ENCODE measurements around the gene UAP1. TPM values are rescaled to one million over a fixed set of nuclear protein-coding genes. Genes with fewer than 3 reads are reported as not detected.
A peak's percentile ranks its signal among the peaks of the same experiment; 100 is the strongest.

Gene UAP1
- total and polyA plus RNA-seq, 2 donors (not counting 1 experiment from before 2014, with no cell fraction given), result 5.3 to 16.4 TPM

DNA sequence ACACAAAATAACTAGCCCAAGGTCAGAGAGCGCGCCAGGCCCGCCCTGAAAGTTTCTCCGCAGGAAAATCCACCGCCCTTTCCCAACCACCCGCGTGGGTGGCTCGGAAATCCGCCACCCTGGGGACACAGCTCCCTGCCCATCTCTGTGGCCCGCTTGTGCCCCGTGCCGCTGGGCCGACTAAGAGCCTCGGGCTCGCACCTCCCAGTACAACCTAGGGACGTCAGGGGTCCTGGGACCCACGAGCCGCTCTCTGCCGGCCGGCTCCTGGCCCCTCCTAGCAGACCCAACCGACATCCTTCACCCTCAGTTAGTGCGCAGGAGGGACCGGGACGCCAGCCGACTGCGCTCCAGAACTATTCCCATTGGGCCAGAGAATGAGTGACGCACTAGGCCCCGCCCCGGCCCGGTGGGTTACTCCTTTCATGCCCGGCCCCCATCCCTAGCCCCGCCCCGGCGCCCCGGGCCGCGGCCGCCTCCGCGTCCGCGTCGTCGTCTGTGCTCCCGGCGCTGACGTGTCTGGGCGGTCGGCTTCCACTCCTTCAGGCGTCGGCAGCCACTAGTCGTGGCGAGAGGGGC lies 396 bp upstream of the UAP1 start:
- Histone ChIP-seq H2AFZ (ENCODE audit: insufficient read depth, low read depth, low read length, poor library complexity, severe bottlenecking) (peak overlapping the region; percentile 98), H3K79me2 (ENCODE audit: control insufficient read depth, insufficient read depth, low read length) (no peaks in the 10 kb centered on the region), H3K9ac (ENCODE audit: low read length) (peak overlapping the region; percentile 92), H3K27ac (ENCODE audit: low read length in 2 of 2) (peak overlapping the region; percentile 84 to 91), H3K4me3 (ENCODE audit: control extremely low read depth in 1 of 5, extremely low read depth in 1 of 5, insufficient read depth in 1 of 5, low read depth in 2 of 5, low read length in 4 of 5) (peak overlapping the region; percentile 39 to 87 (median 81)), H3K36me3 (replicated peaks in 1 of 2; ENCODE audit: control extremely low read depth in 1 of 2, control insufficient read depth in 1 of 2, extremely low read depth in 1 of 2, insufficient read depth in 2 of 2, low read length in 1 of 2) (no peaks in the 10 kb centered on the region), H3K4me2 (replicated peaks; ENCODE audit: low read depth, low read length, poor library complexity, severe bottlenecking) (peak overlapping the region; percentile 93), H3K9me3 (ENCODE audit: control extremely low read depth in 1 of 3, control insufficient read depth in 2 of 3, insufficient read depth in 1 of 3, low read length in 2 of 3) (no peaks in the 10 kb centered on the region), H3K27me3 (replicated peaks in 1 of 4; ENCODE audit: control extremely low read depth in 1 of 4, control insufficient read depth in 3 of 4, insufficient read depth in 4 of 4, low read length in 3 of 4) (peaks cover 0 to 5% (median 0%) of the 10 kb centered on the region in 4 experiments), H3K4me1 (ENCODE audit: control insufficient read depth in 2 of 2, insufficient read depth in 2 of 2, low read length in 2 of 2) (peaks cover 11 to 15% of the 10 kb centered on the region in 2 donors), H4K20me1 (ENCODE audit: control insufficient read depth, insufficient read depth, low read length, poor library complexity, severe bottlenecking) (no peaks in the 10 kb centered on the region)
- under 1% methylated on average over 53 of the region's 53 CpGs for WGBS (ENCODE audit: insufficient coverage)
- peaks cover 27% of the 10 kb centered on the region for H3K4me1 Mint-ChIP-seq
- peak; percentile 97 for DNase-seq
- TF ChIP-seq, protein P1, sequence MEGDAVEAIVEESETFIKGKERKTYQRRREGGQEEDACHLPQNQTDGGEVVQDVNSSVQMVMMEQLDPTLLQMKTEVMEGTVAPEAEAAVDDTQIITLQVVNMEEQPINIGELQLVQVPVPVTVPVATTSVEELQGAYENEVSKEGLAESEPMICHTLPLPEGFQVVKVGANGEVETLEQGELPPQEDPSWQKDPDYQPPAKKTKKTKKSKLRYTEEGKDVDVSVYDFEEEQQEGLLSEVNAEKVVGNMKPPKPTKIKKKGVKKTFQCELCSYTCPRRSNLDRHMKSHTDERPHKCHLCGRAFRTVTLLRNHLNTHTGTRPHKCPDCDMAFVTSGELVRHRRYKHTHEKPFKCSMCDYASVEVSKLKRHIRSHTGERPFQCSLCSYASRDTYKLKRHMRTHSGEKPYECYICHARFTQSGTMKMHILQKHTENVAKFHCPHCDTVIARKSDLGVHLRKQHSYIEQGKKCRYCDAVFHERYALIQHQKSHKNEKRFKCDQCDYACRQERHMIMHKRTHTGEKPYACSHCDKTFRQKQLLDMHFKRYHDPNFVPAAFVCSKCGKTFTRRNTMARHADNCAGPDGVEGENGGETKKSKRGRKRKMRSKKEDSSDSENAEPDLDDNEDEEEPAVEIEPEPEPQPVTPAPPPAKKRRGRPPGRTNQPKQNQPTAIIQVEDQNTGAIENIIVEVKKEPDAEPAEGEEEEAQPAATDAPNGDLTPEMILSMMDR (IDR thresholded peaks at IDR 0.05), result no peak
- TF ChIP-seq EZH2 (IDR thresholded peaks at IDR 0.05; ENCODE audit: borderline replicate concordance, insufficient read depth, low read depth, low read length, poor library complexity, severe bottlenecking), result no peak
- H3K9me3 Mint-ChIP-seq (ENCODE audit: insufficient read depth), result no peaks in the 10 kb centered on the region
- peak; percentile 94 for ATAC-seq (ENCODE audit: low read depth)
- H3K27me3 Mint-ChIP-seq, result no peaks in the 10 kb centered on the region
- intact Hi-C loops (cut with micrococcal nuclease), result loop anchor here (1.0 to 10.0 kb wide), 4 partner anchors 31 to 794 kb away; partner anchors contain the start of genes ATF6, HSD17B7 and UHMK1
- peak overlapping the region; percentile 97 for H3K4me3 Mint-ChIP-seq
- CTCF ChIA-PET, result no interaction called here
- peak overlapping the region; percentile 97 for H3K27ac Mint-ChIP-seq
- POLR2A ChIA-PET, result interaction anchor here (1.0 kb wide), 1 partner anchor 63 kb away, joined by 3 read pairs; the partner anchor contains the start of gene UHMK1

DNA sequence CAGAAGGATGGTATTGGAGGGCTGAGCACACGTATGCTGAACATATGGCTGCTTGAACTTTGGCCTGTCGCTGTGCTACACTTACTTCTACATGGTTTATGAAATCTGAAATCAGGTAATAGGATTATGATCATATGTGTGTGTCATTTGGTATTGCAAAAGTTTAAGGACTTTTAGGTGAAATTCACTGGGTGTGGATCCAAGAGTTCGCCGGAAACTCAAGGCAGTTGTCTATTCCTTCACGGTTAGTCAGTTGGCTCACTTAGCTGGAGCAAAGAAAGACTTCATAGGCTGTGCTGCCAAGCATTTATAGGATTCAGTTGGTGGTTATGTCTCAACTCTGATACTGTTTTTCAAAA lies 927 bp downstream of the UAP1 start:
- Histone ChIP-seq H3K79me2 (ENCODE audit: control insufficient read depth, insufficient read depth, low read length) (no peaks in the 10 kb centered on the region), H4K20me1 (ENCODE audit: control insufficient read depth, insufficient read depth, low read length, poor library complexity, severe bottlenecking) (no peaks in the 10 kb centered on the region), H3K4me2 (replicated peaks; ENCODE audit: low read depth, low read length, poor library complexity, severe bottlenecking) (peak overlapping the region; percentile 93), H2AFZ (ENCODE audit: insufficient read depth, low read depth, low read length, poor library complexity, severe bottlenecking) (peak overlapping the region; percentile 98), H3K4me1 (ENCODE audit: control insufficient read depth in 2 of 2, insufficient read depth in 2 of 2, low read length in 2 of 2) (peaks cover 11 to 15% of the 10 kb centered on the region in 2 donors), H3K9ac (ENCODE audit: low read length) (no peak overlapping the region), H3K36me3 (replicated peaks in 1 of 2; ENCODE audit: control extremely low read depth in 1 of 2, control insufficient read depth in 1 of 2, extremely low read depth in 1 of 2, insufficient read depth in 2 of 2, low read length in 1 of 2) (no peaks in the 10 kb centered on the region), H3K27ac (ENCODE audit: low read length in 2 of 2) (peak overlapping the region in 1 of 2 donors; percentile 91), H3K4me3 (ENCODE audit: control extremely low read depth in 1 of 5, extremely low read depth in 1 of 5, insufficient read depth in 1 of 5, low read depth in 2 of 5, low read length in 4 of 5) (peak overlapping the region in 2 of 5 experiments; percentile 42 to 81), H3K27me3 (replicated peaks in 1 of 4; ENCODE audit: control extremely low read depth in 1 of 4, control insufficient read depth in 3 of 4, insufficient read depth in 4 of 4, low read length in 3 of 4) (peaks cover 0 to 3% (median 0%) of the 10 kb centered on the region in 4 experiments), H3K9me3 (ENCODE audit: control extremely low read depth in 1 of 3, control insufficient read depth in 2 of 3, insufficient read depth in 1 of 3, low read length in 2 of 3) (no peaks in the 10 kb centered on the region)
- ChIA-PET POLR2A (no interaction called here), CTCF (no interaction called here)
- no peaks in the 10 kb centered on the region for H3K9me3 Mint-ChIP-seq (ENCODE audit: insufficient read depth)
- peaks cover 27% of the 10 kb centered on the region for H3K4me1 Mint-ChIP-seq
- H3K27me3 Mint-ChIP-seq, result no peaks in the 10 kb centered on the region
- intact Hi-C loops (cut with micrococcal nuclease), result loop anchor here (5.0 to 10.0 kb wide), 2 partner anchors 232 to 795 kb away; partner anchors contain the start of genes ATF6 and HSD17B7
- peak overlapping the region; percentile 87 for H3K27ac Mint-ChIP-seq
- WGBS (ENCODE audit: insufficient coverage), result 93% methylated on average over 5 of the region's 5 CpGs
- H3K4me3 Mint-ChIP-seq, result peak overlapping the region; percentile 97
- ATAC-seq (ENCODE audit: low read depth), result no peak
- DNase-seq, result no peak
- no peak for TF ChIP-seq EZH2 (IDR thresholded peaks at IDR 0.05; ENCODE audit: borderline replicate concordance, insufficient read depth, low read depth, low read length, poor library complexity, severe bottlenecking)
- TF ChIP-seq, protein P1 (IDR thresholded peaks at IDR 0.05), result no peak
